NCI-H526 (cell line): ENCODE data around the gene LBHD1.
"Not testable (repeated sequence)": the region's sequence is repeated elsewhere in the genome, so short reads cannot be mapped to it uniquely, and the experiment has no call there.

Experiments
- DNase-seq, 2 experiments: peaks; one replicate each; lab custom pipeline; 2025; lab: John Stamatoyannopoulos, UW

The LBHD1 gene

GRCh38 chr11:62693624-62694023, 21.6 kb upstream of the LBHD1 start:
- not testable (repeated sequence) for DNase-seq

- no peak for DNase-seq
Observed at GRCh38 chr11:62689421-62690183, 17.5 kb upstream of the LBHD1 start, which contains the start of gene LRRN4CL. Gene LRRN4CL (minus strand): TSS chr11:62689530. CDS start chr11:62688508, 1,022 bp downstream.

- DNase-seq: no peak
Observed at GRCh38 chr11:62688491-62688890, 16.4 kb upstream of the LBHD1 start.

GRCh38 chr11:62687508-62688396, 15.7 kb upstream of the LBHD1 start:
- no peak for DNase-seq

GRCh38 chr11:62682518-62682917, 10.5 kb upstream of the LBHD1 start:
- DNase-seq: no peak

GRCh38 chr11:62680825-62681240, 8.8 kb upstream of the LBHD1 start:
- peak; percentile 53 to 85 for DNase-seq

- DNase-seq: peak; percentile 87 to 94
Observed at GRCh38 chr11:62678770-62679696, 7.0 kb upstream of the LBHD1 start, which contains the start of gene UBXN1. Gene UBXN1 (minus strand): TSS chr11:62679073. CDS start chr11:62678923, 150 bp downstream.

GRCh38 chr11:62678433-62678769, 6.3 kb upstream of the LBHD1 start:
- no peak for DNase-seq

GRCh38 chr11:62677714-62678113, 5.6 kb upstream of the LBHD1 start:
- DNase-seq: no peak

- no peak for DNase-seq
Observed at GRCh38 chr11:62677156-62677555, 5.1 kb upstream of the LBHD1 start.

GRCh38 chr11:62676698-62677097, 4.6 kb upstream of the LBHD1 start:
- no peak for DNase-seq

- not testable (repeated sequence) for DNase-seq
Observed at GRCh38 chr11:62675415-62675814, 3.3 kb upstream of the LBHD1 start.

GRCh38 chr11:62673196-62673525, 1.1 kb upstream of the LBHD1 start:
- DNase-seq: no peak

- peak in 1 of 2 experiments; percentile 81 for DNase-seq
Observed at GRCh38 chr11:62671236-62671607, 845 bp downstream of the LBHD1 start.

GRCh38 chr11:62669420-62670161, 2.5 kb downstream of the LBHD1 start:
- no peak for DNase-seq

- DNase-seq: no peak
Observed at GRCh38 chr11:62667460-62667859, 4.6 kb downstream of the LBHD1 start.

GRCh38 chr11:62666259-62666926, 5.7 kb downstream of the LBHD1 start:
- DNase-seq: no peak

- peak; percentile 78 to 80 for DNase-seq
Observed at GRCh38 chr11:62665599-62666258, 6.3 kb downstream of the LBHD1 start.

- DNase-seq: peak; percentile 82 to 98
Observed at GRCh38 chr11:62665075-62665598, 6.9 kb downstream of the LBHD1 start, which contains the start of the genes C11orf98 and CSKMT. Gene C11orf98 (minus strand): TSS chr11:62665210. CDS start chr11:62665169, 41 bp downstream. Gene CSKMT (plus strand): TSS chr11:62665312. CDS start chr11:62665880, 568 bp downstream.
